NCI-H1417 (cell line): ENCODE measurements around the gene KLHL29.

Experiments used
- DNase-seq, 3 experiments: peaks; one replicate each; lab custom pipeline; 2025; lab: John Stamatoyannopoulos, UW

Gene KLHL29

DNA sequence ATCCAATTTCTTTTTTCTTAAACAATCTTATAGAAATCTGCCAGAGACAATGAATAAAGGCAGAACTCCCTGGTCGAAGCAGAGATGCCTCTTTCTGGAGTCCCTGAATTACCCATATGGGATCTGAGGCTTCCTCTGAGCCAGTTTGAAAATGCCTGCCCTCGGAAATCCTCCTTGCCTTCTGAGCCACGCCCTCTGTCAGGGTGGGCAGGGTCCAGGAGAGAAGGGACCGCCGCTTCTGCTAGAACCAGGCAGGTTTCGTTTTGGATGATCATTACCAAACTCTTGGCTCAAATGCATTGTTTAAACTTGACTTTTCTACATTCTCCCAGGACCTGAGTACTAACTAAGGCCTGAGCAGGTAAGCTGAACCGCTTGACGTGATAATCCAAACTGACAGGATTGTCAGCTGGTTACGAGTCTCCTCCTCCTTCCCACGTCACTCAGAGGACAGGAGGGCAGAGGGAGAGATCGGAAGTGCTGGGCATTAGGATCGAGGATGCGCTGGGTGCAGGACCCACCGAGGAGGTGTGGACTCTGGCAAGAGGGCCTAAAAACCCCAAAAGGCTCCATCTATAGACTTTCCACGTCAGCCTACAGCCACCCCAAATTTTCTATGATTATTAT, 128.4 kb downstream of the KLHL29 start:
- peak in 1 of 3 experiments; percentile 62 for DNase-seq

DNA sequence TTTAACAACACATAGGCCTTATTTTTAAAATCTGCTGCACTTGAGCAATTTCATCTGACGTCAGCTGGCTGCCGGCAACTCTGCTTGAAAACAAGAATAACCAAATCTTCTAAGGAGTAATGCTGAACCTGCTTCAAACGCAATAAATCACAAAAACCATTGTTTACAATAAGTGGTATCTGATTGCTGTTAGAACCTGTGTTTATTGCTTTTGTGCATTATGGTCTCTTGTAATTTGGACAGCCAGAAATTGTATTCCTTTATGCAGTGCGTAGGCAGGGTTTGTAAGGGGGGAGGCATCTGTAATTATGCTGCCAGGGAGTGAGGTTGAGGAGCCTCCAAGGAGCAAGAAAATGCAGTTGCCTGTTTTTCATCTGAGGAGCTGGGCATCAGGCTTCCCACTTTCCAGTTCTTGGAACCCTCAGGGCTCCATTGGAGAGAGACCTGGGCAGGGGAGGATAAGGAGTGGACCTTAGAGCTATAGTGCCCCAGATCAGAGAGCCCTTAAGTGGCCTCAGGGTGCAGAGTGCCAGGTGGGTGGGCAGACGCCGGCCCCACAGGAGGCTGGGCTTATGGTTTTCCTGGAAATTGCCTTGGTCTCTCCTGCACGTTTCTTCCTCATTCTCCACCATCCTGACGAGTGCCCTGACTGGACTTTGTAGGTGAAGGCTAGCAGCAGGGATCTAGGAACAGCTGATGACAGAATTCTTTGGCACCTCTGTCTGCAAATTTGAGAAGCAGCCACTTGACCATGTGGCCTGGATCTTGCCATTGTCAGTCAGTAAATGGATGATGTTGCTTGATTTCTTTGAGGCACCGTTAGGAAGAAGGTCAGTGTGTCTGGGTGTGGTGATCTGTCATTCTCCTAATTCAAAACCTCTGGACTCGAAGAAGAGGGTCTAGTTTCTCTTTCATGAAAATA, 129.2 kb downstream of the KLHL29 start:
- peak in 2 of 3 experiments; percentile 45 to 77 for DNase-seq

DNA sequence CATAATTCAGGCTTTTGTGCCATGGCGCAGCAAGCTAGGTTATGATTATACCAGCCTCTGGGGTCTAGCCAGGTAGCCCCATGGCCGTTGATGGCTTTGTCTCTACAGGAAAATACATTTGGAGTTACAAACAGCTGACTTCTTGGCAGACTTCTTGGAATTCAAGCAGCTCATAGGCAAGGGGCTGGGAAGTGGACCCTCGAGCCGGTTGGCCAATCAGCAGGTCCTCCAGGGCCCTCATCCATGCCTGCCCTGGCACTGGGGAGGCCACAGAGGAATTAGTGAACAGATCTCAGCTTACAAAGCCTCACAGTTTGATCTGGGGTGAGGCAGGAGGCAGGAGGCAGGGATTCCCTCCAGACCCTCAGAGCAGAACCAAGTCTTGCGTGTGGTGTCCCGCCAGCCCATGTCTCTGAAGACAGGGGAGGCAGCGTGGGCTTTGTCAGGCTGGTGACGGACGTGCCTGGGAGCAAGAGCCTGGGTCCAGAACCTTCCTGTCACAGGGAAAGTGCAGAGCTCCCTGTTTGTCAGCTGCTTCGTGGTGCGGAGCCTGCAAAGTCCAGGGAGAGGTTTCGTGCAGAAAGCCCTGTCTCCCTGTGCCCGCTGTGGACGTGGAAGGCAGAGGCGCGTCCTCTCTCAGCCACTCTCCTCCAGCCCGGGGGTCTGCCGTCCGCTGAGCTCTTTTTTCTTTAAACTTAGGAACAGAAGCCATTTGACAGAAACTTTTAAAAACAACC, 131.7 kb downstream of the KLHL29 start:
- DNase-seq = no peak

- no peak for DNase-seq
Observed at GRCh38 chr2:23518481-23519333, 133.7 kb downstream of the KLHL29 start.

DNA sequence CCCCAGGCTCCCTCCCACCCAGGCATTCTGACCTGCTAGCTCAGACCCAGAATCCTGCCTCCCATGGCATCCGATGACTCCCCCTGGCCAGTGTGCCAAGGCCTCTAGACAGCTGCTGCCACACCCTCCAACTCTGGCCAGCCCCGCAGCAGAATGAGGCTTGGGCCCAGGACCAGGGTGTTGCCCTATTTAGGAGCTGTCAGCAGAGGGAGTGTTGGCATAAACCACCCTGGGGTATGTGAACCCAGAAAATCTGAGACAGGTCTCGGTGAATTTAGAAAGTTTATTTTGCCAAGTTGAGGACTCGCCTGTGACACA, 134.3 kb downstream of the KLHL29 start:
- DNase-seq = no peak

- no peak for DNase-seq
Observed at GRCh38 chr2:23520256-23520655, 135.3 kb downstream of the KLHL29 start.

GRCh38 chr2:23521060-23521459, 136.1 kb downstream of the KLHL29 start:
- DNase-seq = no peak

DNA sequence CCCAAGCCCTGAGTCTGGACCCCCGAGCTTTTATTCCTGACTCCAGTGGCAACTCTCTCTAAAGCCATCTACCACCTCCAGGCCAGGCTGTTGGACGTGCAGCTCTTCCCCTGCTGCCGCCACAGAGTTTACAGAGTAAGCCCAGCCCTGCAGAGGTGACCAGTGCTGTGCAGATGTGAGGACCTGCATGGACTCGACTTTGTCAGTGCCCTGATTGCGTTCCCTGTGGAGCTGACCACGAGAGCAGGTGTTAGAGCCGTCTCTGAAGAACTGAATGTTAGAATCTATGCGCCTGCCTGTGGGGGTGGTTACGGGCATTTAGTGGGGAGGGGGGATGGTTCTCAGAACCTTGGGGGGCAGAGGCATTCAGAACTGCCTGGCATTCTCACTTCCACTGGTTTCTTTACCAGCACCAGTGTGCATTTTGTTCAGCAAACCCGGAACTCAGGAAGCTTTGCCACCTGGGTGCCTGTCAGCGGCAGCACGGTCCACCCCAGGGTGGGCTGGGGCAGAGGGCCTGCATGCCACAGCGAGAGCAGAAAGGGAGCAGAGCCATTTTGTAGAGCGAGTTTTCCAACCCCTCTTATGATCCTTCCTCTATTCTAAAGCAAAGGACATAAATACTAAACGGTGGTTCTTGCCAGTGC, 137.9 kb downstream of the KLHL29 start:
- DNase-seq = peak in 1 of 3 experiments; percentile 9

DNA sequence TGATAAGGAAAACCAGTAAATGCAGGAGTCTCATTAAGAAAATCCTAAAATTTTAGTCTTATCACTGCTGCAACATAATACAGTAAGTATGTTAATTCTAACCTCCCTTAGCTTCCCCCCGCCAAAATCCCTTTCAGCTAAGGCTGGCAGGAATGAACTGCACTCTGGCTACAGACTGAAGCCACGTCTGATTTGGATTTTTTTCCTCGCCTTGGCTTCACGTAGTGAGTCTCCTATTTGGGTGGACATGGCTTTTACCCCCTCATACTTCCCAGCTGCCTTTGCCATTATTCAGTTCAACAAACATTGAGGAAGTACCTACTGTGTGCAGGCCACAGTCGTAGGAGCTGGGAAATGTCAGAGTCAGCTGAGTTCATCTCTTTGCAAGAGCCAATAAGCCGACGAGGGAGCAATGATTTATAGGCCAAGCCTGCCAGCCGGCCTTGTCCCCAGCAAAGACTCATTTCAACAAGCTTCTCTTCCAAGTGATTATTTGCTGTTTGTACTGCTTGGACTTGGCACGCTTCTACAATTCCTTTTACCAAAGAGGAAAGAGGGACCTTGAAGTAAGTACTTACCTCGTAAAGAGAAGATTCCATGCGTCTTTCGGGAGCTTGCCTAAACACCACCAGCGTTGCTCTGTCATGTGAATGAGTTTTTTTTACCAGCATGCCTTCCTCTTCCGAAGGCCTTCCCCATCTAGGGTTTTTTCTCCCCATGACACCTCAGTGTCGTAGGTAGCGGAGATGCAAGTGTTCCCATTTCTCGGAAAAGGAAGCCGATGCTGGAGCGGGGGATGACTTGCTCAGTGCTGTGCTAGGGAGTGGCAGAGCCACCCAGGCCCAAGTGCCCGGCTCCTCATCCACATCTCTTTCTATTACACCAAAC, 138.6 kb downstream of the KLHL29 start:
- DNase-seq = peak in 1 of 3 experiments; percentile 26

GRCh38 chr2:23524261-23524706, 139.3 kb downstream of the KLHL29 start:
- DNase-seq = no peak

DNA sequence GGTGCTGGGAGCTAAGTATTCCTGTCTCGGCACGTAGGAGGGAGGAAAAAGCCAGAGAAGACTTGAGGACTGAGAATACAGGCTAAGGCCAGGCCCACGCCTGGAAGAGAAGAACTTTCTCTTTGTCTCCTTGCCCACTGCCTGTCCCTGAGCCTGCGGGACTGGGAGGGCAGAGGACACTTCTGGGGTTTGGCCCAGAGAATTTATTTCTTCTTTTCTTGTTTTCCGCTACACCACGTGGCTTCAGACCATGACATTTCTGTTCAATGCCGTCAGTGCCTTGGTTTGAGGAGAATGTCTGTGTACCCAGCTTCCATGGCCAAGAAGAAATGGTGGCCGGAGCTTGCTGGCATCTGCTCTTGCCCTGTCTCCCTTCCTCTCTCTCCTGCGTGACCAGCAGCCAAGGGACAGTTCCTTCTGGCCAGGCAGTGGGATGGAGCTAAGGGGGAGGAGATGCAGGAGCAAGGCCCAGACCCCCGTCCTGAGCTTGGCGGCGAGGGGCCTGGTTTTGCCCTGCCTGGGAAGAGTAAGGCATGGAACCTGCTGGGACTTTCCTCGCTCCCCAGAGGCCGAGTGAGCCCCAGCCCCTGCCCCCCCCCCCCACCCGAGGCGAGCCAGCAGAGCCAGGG, 140.3 kb downstream of the KLHL29 start:
- no peak for DNase-seq

- DNase-seq = no peak
Observed at GRCh38 chr2:23526114-23526513, 141.1 kb downstream of the KLHL29 start.

GRCh38 chr2:23526835-23527790, 142.1 kb downstream of the KLHL29 start:
- DNase-seq = no peak

DNA sequence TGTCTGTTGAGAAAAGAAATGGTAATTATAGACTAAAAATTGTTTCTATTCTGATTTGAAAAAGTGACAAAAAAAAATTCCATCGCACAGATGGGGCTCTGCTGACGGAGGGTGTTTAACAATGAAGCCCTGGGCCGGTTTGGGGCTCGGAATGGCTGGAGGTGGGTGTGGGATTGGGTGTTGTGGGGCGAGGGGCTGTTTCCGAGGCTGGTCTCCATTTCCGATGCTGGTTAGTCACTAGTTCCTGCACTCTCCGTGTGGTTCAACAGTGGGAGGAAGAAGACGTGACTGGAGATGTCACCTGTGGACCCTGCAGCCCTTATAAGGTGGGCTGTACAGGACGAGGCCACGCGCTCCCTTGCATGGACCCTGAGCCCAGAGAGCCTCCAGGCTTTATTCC, 143.2 kb downstream of the KLHL29 start:
- no peak for DNase-seq

DNA sequence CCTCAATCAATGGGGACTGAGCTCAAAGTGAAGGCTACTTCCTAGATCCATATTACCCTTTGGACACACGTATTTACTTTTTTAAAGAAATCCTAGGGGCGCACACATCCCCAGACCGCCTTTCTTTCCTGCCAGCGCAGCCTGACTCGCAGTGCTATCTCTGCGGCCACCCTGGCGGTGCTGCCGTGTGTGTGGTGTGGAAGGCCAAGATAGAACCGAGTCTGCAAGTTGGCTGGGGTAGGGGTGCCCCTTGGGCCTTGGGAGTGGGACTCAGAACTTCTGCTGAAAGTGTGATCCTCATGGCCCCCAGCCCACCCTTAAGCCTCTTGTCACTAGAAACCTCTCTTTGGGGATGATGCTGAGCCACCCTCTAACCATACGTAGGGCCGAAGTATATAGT, 143.7 kb downstream of the KLHL29 start:
- no peak for DNase-seq

- DNase-seq = no peak
Observed at GRCh38 chr2:23529659-23530058, 144.7 kb downstream of the KLHL29 start.

DNA sequence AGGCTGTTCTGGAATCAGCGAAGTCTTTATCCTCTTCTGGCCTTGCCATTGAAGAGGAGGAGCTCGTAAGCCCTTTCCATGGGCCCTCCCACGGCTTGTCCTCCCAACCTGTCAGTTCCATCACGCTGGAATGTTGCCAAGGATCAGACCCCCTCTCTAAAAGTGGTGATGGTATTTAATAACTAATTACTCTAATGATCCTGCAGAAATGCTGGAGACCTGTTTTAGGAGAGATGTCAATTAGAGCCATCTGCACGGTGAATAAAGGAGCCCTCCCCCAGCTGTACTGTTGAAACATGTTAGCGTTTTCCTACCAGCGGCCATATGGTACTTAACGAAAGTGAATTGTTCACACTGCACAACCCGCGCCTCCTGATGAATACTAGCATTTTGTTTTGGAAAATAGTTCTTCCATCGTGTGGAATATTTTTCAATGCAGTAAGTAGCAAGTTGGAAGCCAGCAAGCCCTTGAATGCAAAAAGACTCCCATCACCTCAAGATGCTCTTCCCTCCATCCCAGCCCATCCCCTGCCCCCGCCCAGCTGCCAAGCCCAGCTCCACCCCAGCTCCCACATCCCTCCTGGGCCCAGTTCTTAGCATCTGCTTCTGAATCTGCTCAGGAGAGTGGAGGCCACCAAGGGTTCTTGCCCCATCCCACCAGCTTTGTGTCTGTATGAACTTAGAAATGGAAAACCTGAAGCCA, 145.4 kb downstream of the KLHL29 start:
- DNase-seq = peak in 2 of 3 experiments; percentile 67 to 91

DNA sequence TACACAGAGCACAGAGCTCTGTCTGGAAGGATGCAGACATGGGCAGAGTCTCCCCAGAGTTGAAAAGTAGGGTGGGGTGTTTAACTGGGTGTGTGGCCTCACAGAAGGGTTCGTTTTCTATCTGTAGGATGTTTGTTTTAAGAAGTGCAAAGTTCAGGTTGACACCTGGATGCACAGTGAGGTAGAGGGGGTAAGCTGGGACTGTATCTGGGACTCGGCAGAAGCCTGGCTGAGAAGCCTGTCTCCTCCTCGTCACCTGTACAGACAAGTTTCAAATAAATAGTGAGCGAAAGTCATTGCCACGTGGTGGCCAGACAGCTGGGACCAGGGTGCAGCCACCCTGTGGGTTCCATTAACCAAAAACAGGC, 145.9 kb downstream of the KLHL29 start:
- no peak for DNase-seq
